Measurements from ENCODE around the gene TRIB2.

Gene TRIB2

DNA sequence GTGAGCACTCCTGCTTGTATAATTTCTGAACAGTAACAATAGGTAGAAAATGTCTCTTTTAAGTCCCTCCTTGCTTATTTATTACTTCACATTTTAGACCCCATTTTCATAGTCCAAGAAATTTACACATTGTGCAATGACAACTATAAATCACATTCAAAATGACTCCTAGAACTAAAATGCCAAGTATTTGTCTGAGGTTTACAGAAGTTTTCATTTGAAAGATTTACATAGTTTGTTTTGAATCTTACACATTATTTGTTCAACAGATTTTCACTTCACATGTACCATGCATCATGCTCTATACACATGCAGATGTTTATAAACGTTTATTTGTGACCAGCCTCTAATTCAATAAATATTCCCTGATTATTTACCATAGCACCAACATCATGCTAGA lies 15.7 kb upstream of the TRIB2 start:
- DNase-seq: no peak

DNA sequence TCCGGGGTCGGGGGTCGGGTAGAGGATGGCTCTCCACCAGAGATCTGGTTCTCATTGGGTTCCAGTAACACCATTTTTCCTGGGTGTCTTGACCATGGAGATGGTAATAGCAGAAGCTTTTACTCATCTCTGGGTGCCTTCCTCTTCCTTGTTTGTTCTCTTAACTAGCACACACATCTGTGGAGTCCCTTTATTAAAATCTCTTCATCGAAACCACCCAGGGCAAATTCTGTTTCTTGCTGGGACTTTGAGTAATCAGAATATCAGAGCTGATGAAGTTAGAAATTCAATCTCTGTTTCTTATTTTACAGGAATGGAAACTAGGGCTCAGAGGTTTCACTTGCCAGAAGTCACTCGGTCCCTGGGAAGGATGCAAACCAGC lies 15.0 kb upstream of the TRIB2 start:
- DNase-seq: no peak

DNA sequence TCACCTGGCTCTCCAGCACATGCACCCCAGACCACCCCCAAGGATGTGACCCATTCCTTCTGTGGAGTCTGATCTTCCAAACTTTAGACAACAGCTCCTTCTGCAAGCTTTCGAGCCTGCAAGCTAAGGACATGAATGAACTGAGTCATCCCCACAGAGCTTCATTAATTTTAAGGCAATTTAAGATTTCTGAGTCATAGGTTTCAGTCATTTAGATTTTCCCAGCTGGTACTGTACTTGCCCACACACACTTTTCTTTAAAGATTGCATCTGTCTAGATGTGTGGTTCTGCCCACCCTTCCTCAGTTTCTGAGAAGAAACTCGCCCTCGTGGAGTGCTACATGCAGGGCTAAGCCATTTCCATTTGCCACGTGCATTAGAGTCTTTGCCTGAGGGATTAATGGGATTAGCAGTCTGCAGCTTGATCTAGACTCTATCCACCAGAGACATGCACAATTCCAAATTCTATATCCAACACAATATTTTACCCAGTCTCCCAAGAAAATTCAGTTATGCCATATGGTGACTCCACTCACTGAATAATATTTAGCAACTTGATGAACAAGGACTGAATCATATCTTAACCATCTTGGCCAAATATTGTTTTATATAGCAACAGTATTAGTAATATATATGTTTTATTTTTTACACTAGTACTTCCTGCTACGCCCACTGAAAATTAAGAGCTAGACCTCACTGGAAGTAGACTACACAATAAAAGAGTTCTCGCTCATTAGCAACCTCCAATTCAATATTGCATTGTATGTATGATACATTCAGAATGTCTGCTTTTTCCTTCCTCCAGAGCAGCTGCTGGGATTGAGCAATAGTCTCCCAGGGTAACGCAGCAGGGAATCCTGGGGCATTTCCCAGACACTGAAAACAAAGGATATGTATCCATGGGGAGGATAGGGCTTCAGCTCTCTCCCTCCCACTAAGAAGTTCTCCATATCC lies 14.3 kb upstream of the TRIB2 start:
- peak in 2 of 5 experiments; percentile 12 to 52 for DNase-seq

DNA sequence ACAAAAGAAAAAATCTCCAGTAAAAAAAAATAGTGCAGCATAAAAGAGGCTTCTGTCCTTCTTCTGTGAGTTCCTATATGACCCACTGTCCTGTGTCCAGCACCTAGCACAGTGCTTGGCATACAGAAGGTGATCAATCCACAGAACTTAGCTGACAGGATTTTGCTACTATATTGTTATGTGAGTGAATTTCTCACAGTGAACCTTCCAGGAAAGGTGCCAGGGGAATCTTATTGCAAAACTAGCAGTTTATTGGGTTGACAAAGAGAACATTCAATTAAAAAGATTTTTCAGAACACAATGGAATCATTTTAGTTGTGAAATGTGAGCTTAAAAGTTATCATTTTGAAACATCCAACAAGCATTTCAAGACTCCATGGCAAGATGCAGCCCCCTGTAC lies 12.4 kb upstream of the TRIB2 start:
- no peak for DNase-seq

DNA sequence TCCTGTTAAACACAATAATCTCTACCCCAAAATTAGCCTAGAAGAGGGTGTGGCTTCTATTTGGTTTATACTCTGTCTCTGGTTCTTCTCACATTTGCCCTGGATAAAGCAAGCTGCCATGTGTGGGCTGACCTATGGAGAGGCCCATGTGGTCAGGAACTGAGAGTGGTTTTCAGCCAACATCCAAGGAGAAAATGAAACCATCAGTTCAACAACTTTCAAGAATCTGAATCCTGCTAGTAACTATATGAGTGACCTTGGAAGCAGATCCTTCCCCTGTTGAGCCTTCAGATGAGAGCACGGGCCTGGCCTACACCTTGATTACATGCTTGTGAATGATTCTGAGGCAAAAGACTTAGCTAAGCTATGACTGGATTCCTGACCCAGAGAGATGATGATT lies 11.5 kb upstream of the TRIB2 start:
- DNase-seq: no peak

DNA sequence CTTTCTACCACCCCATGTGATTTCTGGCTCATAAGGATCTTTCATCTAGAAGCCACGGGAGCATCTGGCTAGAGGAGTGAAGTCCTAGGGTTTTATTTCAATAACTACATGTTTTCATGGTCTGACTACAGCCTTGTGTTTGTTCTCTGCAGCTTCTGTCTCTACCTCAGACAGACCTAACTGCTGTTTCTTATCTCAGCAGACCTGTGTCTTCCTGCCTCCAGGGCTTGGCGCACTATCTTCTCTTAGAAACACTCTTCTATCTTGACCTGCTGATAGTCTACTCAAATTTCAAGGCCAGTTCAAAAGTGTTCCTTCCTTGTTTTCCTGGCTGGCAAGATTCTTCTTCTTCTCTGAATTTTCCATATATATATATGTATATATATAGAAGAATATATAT lies 11.0 kb upstream of the TRIB2 start:
- DNase-seq: no peak

DNA sequence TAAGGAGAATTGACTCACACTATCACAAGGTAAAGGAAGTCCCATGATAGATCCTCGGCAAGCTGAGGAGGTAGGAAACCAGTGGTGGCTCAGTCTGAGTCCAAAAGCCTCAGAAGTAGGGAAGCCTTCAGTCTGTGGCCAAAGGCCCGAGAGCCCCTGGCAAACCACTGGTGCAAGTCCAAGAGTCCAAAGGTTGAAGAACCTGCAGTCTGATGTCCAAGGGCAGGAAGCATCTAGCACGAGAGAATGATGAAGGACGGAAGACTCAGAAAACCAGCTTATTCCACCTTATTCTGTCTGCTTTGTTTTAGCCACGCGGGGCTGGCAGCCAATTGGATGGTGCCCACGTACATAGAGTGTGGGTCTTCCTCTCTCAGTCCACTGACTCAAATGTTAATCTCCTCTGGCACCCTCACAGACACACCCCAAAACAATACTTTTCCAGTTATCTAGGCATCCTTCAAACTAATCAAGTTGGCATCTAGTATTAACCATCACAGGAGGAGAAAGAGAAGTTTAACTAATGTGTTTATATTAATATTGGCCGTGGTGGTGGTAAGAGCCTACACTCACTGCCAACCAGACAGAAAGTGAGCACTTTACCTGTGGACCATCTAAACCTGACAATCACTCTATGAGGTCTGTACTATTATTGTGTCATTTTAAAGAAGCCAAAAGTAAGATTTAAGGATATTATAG lies 8.1 kb upstream of the TRIB2 start:
- no peak for DNase-seq

DNA sequence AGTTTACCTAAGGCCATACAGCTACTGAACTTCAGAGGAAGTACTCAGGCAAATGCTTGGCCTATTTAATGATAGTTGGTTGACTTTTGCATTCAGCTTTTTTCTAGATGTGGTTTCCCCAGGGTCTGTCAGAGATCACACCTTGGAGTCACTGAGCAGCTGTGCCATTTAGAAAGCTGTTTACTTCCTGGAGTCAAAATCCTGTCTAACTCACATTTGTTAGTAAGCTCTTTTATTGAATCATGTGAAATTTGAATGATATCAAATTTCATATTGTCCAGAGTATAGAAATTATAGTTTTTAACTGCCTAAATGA lies 7.6 kb upstream of the TRIB2 start:
- peak in 2 of 5 experiments; percentile 73 to 89 for DNase-seq

DNA sequence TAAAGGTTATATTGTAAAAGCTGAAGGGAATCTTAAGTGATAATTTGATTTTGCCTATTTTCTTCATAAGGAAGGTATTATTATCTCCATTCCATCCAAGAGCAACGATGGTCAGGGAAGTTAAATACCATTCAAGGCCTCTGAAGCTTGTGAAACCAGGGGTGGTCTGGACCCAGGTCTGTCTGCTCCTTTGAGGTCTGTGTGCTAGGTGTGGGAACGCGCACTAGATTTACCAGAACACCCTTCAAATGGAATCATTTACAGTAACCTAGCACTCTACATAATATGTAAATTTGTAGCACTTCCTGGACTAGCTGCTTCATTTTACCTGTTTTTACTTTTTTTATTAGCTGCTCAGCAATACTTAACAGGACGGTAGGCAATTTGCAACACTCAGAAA lies 6.4 kb upstream of the TRIB2 start:
- no peak for DNase-seq

DNA sequence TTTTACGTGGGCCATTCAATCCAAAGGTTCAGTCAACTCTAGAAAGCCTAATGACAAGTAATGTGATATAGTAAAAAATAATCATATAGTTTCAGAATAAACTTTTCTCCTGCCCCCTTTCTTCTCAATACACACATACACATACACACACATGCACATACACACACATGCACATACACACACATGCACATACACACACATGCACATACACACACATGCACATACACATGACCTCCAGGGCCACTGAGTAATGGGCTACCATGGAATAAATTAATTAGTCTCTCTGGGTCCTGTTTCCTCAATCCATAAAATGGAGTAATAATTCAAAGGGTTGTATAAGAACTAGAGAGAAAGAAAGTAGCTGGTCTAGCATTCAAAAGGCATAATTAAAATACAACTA lies 5.4 kb upstream of the TRIB2 start:
- DNase-seq: no peak

DNA sequence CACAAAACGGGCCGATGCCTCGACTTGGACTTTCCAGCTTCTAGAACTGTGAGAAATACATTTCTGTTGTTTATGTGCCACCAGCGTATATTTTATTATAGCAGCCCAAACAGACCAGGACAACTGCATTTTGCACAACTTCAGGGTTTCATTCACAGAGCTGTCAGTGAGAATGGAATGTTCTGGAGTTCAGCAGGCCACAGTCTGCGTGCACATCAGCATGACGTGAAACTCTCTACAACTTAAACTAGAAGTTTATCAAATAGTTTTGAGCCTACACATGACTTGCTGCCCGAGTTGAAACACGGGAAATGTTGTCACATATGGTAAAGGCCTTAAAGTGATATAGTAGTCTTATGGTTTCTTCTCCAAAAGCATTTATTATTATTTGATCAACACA lies 3.9 kb upstream of the TRIB2 start:
- no peak for DNase-seq

DNA sequence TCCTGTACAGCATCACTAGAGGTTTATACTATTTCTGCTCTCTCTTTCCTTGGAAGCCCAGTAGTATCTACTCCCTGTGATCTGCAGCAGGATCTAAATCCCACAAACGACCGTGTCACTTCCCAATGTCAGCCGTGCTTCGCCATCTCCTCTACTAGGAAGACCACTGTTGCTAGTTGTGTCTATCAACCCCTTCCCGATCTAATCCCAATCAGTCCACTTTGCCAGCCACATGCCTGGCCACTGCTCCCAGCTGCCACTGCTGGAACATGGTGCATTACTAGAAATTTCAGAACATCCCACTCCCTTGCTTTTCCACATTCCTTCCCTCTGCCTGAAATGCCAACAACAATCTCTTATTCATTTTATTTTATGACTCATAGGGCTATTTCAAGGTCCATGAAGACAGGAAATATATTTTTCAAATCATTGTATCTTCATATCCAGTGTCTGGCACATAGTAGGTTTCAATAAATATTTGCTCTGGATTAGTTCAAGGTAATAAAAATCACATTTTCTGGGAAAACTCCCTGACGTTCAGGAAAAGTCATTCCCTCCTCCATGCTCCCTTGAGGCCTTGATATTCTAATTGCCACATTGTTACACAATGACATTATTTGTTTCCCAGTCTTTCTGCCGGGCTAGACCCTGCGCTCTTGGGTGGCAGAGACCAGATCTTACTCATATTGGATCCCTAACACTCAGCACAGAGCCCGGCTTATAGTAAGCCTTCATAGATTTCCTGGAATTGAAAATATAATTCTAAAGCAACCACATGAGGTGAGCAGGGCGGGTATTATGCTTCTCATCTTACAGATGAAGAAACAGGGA lies 2.1 kb upstream of the TRIB2 start:
- DNase-seq: no peak

DNA sequence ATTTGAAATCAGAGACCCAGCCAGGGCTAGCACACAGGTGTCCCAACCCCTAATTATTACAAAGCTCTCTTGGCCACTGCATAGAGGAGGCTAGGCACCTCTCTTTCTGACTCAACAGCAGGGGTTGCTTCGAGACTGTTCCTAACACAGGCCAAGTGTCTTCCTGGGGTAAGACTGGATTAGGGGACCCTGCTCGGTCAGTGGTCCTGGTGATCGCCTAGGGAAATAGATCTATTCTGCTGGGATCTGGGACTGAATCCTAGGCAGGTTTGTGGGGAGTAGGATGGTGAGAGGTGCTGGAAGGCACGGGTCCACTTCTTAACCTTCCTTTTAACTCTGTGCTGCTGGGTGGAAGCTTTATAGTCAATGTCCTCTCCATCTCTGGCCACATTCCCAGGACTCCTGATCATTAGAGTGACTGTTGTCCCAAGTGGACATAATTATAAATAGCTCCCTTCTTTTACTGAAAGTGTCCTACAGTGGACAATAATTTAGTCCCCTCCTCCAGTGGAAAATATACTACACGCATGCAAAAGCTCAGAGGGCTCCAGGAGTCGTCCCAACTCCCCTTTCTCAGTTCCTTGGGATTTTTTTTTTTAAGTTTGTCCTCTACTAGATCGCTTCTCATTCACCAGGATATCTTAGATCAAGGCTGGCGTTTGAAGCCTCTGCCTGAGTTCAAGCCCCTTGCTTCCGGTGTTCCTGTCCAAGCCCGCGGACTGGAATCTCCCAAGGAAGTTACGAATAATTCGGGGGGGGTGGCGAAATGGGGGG lies 1.3 kb upstream of the TRIB2 start:
- no peak for DNase-seq

DNA sequence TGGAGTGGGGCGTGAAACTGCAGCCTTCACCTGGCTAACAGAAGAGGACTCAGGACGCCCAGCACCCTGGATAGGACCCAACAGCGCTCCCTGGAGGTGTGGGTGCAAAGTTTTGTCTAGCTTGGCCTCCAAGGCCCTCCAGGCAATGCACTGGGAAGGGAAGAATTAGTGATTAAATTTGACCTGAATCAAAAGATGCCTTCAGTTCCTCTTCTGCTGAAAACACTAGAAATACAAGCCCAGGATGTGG lies 779 bp upstream of the TRIB2 start:
- peak; percentile 55 to 88 (median 67) for DNase-seq

DNA sequence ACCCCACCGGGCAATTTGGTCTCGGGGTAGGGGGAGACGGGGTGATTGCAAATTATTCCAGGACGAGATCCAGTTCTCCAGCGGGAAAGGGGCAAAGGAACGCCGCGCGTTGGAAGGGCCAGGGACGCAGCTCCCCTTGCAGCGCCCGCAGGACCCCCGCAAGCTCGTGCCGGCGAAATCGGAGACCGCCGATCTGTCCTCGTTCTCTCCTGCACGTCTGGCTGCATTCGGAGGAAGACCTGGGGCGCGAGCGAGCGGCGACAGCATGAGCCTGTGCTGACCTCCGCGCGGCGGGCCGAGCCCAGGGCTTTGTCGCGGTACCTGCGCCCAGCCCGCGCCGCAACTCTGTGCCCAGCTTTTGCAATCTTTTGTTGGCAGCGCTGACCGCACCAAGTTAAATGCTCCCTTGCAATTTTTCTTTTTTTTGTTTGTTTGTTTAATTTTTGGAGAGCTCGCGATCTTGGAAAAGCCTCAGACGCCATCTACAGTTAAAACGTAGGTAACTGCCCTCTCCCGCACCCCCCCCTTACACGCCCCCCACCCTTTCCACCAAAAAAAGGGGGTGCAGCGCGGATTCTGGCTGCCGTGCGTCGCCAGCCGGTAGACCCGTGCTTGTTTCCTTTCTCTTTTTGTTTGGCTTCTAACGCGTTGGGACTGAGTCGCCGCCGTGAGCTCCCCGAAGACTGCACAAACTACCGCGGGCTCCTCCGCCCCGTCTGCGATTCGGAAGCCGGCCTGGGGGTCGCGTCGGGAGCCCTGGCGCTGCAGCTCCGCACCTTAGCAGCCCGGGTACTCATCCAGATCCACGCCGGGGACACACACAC lies 667 bp downstream of the TRIB2 start:
- peak; percentile 31 to 83 (median 56) for DNase-seq

DNA sequence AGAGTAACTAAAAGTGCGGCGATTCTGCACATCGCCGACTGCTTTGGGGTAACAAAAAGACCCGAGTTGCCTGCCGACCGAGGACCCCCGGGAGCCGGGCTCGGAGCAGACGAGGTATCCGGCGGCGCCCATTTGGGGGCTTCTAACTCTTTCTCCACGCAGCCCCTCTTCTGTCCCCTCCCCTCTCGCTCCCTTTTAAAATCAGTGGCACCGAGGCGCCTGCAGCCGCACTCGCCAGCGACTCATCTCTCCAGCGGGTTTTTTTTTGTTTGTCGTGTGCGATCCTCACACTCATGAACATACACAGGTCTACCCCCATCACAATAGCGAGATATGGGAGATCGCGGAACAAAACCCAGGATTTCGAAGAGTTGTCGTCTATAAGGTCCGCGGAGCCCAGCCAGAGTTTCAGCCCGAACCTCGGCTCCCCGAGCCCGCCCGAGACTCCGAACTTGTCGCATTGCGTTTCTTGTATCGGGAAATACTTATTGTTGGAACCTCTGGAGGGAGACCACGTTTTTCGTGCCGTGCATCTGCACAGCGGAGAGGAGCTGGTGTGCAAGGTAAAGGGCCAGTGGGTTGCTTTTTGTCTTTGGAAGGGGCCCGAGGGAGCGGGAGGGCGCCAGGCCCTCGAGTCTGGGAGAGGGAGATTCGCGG lies 1.4 kb downstream of the TRIB2 start:
- DNase-seq: peak in 2 of 5 experiments; percentile 31 to 65

DNA sequence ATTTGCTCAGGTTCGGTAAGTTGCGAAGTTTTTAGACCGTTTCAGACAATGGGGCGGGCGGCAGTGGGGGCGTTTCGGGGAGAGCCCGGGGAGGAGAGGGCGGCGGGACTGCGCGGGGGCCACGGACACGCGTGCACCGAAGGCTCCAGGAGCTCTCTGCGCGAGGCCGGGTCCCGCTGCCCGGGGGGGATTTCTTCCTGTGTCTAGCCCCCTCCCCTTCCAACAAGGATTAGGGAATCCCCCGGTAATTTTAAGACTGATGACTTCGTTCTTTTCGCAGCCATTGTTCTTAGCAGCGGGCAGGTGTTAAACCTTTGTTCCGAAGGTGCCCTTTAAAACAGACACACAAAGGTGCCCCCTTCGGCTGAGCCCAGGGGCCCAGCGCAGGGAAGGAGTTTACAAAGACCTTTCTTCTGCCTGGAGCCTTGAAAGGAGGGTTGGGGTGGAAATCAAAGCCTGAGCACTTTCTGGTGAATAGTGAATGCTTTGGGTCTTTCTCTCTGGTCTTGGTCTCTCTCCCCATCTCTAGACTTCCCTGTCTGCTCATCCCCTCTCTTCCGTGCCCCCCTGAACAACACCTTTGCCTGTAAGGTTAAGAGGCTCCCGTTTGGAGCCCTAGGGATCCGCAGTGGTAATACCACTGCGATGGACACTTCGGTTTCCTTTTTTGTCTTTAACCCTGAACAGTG lies 2.1 kb downstream of the TRIB2 start:
- peak in 3 of 5 experiments; percentile 19 to 46 (median 23) for DNase-seq

DNA sequence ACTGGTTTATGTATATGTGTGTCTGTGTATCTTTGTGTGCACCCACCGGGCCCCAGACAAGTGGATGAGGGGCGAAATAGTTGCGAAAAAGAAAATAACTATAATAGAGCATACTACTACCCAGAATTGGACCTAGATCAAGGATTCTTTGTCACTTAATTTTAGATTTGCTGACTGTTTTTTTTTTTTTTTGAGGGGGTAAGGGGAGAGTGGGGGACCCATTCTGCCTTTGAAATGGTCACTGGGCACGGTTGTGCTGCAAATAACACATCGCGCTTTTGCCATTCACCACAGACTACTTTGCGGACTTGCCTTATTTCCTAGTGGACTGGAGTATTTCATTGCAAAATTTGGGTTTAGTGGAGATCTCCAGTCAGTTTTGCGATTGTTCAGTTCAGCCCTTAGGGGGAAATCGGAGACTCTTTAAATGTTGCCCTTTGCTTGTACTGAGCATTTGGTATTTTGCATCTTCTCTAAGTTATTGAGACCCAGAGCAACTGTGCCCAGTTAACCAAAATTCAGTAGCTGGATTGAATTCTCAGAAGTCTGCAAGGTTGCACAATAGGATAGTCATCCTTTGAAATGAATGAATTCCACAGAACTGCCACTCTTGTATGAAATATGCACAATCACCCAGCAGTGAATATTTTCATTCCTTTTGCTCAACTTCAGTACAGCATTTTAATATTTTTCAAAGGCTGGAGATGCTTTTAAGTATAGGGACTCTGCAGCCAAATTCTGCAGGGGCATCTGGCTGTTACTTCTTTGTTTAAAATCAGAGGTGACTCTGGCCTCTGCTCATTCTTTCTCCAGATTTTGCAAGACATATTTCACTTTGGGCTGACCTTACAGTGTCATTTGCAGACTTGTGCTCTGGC lies 2.9 kb downstream of the TRIB2 start:
- DNase-seq: peak in 1 of 5 experiments; percentile 54

DNA sequence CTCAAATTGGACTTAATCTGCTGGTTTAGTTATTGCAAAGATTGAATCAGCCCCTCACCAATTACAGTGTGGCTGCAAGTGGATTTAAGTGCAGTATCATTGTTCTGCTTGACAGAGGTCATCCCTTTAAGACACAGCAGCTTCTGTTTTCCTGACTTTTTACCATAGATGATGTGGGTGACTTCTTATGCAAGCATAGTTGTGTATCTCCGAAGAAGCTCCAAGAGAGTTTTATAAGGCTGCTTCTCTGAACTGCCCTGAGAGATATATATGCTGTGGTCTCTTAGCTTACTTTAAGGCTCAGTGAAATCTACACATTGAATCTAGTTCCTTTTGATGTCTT lies 3.5 kb downstream of the TRIB2 start:
- no peak for DNase-seq
